MV-4-11 (cell line): ENCODE results near the gene PHEX.

Source experiments
- DNase-seq: peaks from one replicate; lab custom pipeline; 2025; lab: John Stamatoyannopoulos, UW

The PHEX gene

GRCh38 chrX:22148565-22148964 is 116.4 kb downstream of the PHEX start:
- no peak for DNase-seq

- DNase-seq: no peak
Measured at GRCh38 chrX:22150371-22150770, 118.2 kb downstream of the PHEX start.

- no peak for DNase-seq
Measured at GRCh38 chrX:22155126-22155525, 123.0 kb downstream of the PHEX start.

- no peak for DNase-seq
Measured at GRCh38 chrX:22159071-22159470, 126.9 kb downstream of the PHEX start.

- no peak for DNase-seq
Measured at GRCh38 chrX:22163326-22163725, 131.2 kb downstream of the PHEX start.

- DNase-seq: no peak
Measured at GRCh38 chrX:22164770-22165388, 132.8 kb downstream of the PHEX start.

- DNase-seq: no peak
Measured at GRCh38 chrX:22165732-22166457, 133.8 kb downstream of the PHEX start.

GRCh38 chrX:22171287-22172060 is 139.3 kb downstream of the PHEX start:
- no peak for DNase-seq

- DNase-seq: no peak
Measured at GRCh38 chrX:22173966-22174365, 141.8 kb downstream of the PHEX start.

GRCh38 chrX:22177950-22178515 is 145.9 kb downstream of the PHEX start:
- no peak for DNase-seq

- DNase-seq: no peak
Measured at GRCh38 chrX:22184096-22184495, 152.0 kb downstream of the PHEX start.

- no peak for DNase-seq
Measured at GRCh38 chrX:22186165-22186564, 154.0 kb downstream of the PHEX start.

- DNase-seq: peak; percentile 50
Measured at GRCh38 chrX:22192419-22193060, 160.4 kb downstream of the PHEX start.

- DNase-seq: peak; percentile 78
Measured at GRCh38 chrX:22193851-22194659, 161.9 kb downstream of the PHEX start.

- no peak for DNase-seq
Measured at GRCh38 chrX:22194660-22194945, 162.5 kb downstream of the PHEX start.

GRCh38 chrX:22196149-22196548 is 164.0 kb downstream of the PHEX start:
- DNase-seq: no peak

GRCh38 chrX:22202251-22202650 is 170.1 kb downstream of the PHEX start:
- peak; percentile 13 for DNase-seq

GRCh38 chrX:22203186-22203585 is 171.1 kb downstream of the PHEX start:
- no peak for DNase-seq

- DNase-seq: no peak
Measured at GRCh38 chrX:22206781-22207180, 174.7 kb downstream of the PHEX start.

GRCh38 chrX:22220941-22221340 is 188.8 kb downstream of the PHEX start:
- no peak for DNase-seq

GRCh38 chrX:22234380-22234779 is 202.3 kb downstream of the PHEX start:
- DNase-seq: no peak

GRCh38 chrX:22237479-22237878 is 205.4 kb downstream of the PHEX start:
- no peak for DNase-seq
